Measurements from ENCODE around the gene SHROOM3.

GRCh38 chr4:76781698-76782595 is 346.9 kb downstream of the SHROOM3 start:
- TF ChIP-seq, protein P1, sequence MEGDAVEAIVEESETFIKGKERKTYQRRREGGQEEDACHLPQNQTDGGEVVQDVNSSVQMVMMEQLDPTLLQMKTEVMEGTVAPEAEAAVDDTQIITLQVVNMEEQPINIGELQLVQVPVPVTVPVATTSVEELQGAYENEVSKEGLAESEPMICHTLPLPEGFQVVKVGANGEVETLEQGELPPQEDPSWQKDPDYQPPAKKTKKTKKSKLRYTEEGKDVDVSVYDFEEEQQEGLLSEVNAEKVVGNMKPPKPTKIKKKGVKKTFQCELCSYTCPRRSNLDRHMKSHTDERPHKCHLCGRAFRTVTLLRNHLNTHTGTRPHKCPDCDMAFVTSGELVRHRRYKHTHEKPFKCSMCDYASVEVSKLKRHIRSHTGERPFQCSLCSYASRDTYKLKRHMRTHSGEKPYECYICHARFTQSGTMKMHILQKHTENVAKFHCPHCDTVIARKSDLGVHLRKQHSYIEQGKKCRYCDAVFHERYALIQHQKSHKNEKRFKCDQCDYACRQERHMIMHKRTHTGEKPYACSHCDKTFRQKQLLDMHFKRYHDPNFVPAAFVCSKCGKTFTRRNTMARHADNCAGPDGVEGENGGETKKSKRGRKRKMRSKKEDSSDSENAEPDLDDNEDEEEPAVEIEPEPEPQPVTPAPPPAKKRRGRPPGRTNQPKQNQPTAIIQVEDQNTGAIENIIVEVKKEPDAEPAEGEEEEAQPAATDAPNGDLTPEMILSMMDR (conservative IDR thresholded peaks at IDR 0.05; ENCODE audit: low read depth in 2 of 2), result no peak
- TF ChIP-seq POLR2AphosphoS5 (IDR thresholded peaks at IDR 0.05; ENCODE audit: low read depth), result no peak
- TF ChIP-seq EZH2phosphoT487 (IDR thresholded peaks at IDR 0.05; ENCODE audit: unreplicated experiment), result no peak
- TF ChIP-seq EZH2 (IDR thresholded peaks at IDR 0.05; ENCODE audit: low read depth, unreplicated experiment), result no peak
- no peak for TF ChIP-seq ETS1 (IDR thresholded peaks at IDR 0.05)
- TF ChIP-seq, protein P2, sequence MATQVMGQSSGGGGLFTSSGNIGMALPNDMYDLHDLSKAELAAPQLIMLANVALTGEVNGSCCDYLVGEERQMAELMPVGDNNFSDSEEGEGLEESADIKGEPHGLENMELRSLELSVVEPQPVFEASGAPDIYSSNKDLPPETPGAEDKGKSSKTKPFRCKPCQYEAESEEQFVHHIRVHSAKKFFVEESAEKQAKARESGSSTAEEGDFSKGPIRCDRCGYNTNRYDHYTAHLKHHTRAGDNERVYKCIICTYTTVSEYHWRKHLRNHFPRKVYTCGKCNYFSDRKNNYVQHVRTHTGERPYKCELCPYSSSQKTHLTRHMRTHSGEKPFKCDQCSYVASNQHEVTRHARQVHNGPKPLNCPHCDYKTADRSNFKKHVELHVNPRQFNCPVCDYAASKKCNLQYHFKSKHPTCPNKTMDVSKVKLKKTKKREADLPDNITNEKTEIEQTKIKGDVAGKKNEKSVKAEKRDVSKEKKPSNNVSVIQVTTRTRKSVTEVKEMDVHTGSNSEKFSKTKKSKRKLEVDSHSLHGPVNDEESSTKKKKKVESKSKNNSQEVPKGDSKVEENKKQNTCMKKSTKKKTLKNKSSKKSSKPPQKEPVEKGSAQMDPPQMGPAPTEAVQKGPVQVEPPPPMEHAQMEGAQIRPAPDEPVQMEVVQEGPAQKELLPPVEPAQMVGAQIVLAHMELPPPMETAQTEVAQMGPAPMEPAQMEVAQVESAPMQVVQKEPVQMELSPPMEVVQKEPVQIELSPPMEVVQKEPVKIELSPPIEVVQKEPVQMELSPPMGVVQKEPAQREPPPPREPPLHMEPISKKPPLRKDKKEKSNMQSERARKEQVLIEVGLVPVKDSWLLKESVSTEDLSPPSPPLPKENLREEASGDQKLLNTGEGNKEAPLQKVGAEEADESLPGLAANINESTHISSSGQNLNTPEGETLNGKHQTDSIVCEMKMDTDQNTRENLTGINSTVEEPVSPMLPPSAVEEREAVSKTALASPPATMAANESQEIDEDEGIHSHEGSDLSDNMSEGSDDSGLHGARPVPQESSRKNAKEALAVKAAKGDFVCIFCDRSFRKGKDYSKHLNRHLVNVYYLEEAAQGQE (IDR thresholded peaks at IDR 0.05; ENCODE audit: unreplicated experiment), result no peak

All from GM23338 (cell line).